Measurements from ENCODE around the gene FMO2. TPM values are rescaled to one million over a fixed set of nuclear protein-coding genes. Genes with fewer than 3 reads are reported as not detected.

The FMO2 gene
- total and polyA plus RNA-seq, 2 of the 8 experiments (the other 6 are each of a cell fraction or from before 2014, with no cell fraction given), result not detected

DNA sequence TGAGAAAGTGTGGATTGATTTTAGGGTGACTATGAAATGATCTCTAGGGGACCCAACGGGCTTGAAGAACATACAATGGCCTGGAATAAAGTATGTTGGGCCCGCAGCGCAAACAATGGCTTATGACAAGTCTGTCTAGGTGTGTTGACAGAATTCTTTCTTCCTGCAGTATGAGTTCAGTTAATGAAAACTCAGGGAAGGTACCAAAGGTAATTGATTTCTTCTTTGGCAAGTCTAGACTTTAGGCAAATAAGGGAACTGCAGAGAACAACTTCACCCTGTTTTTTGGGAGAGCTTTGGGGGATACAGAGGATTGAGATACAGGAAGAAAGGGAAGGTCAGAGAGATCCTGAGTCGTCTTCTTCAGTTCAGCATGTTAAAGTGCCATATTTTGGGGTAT lies 7.8 kb upstream of the FMO2 start:
- Histone ChIP-seq H2AFZ (ENCODE audit: low read length) (no peak overlapping the region), H3K79me2 (ENCODE audit: control insufficient read depth in 1 of 2, insufficient read depth in 2 of 2, low read length in 2 of 2) (no peaks in the 10 kb centered on the region), H2BK120ac (replicated peaks; ENCODE audit: low read depth, low read length) (no peak overlapping the region), H4K20me1 (replicated peaks in 1 of 2; ENCODE audit: control insufficient read depth in 1 of 2, insufficient read depth in 2 of 2, low read length in 2 of 2) (no peaks in the 10 kb centered on the region), H3K36me3 (ENCODE audit: control insufficient read depth in 2 of 4, insufficient read depth in 4 of 4, low read length in 3 of 4) (no peaks in the 10 kb centered on the region), H3K4me2 (ENCODE audit: insufficient read depth in 1 of 2, low read depth in 2 of 2, low read length in 2 of 2) (no peak overlapping the region), H3K56ac (replicated peaks; ENCODE audit: insufficient read length, low read depth, low read length) (no peak overlapping the region), H3K79me1 (ENCODE audit: low read depth, low read length) (no peaks in the 10 kb centered on the region), H3K27me3 (replicated peaks in 1 of 4; ENCODE audit: control insufficient read depth in 3 of 4, extremely low read depth in 1 of 4, insufficient read depth in 3 of 4, low read length in 3 of 4) (no peaks in the 10 kb centered on the region), H3K23me2 (ENCODE audit: low read depth, low read length) (no peaks in the 10 kb centered on the region), H2BK12ac (ENCODE audit: low read depth, low read length) (no peak overlapping the region), H3K9ac (replicated peaks in 1 of 4; ENCODE audit: extremely low read depth in 1 of 4, low read depth in 3 of 4, low read length in 3 of 4) (no peak overlapping the region), H3K14ac (ENCODE audit: insufficient read length) (no peak overlapping the region), H4K91ac (replicated peaks; ENCODE audit: insufficient read length, low read length) (no peak overlapping the region), H2BK20ac (ENCODE audit: low read length) (no peak overlapping the region), H2BK5ac (ENCODE audit: low read depth, low read length) (no peak overlapping the region), H4K8ac (ENCODE audit: extremely low read depth, insufficient read depth, low read length) (no peak overlapping the region), H3K4me1 (replicated peaks in 1 of 4; ENCODE audit: control insufficient read depth in 3 of 4, insufficient read depth in 4 of 4, low read length in 3 of 4) (no peaks in the 10 kb centered on the region), H3K9me3 (ENCODE audit: insufficient read depth in 2 of 2, low read depth in 1 of 2, low read length in 1 of 2) (no peaks in the 10 kb centered on the region), H3K4me3 (ENCODE audit: extremely low read depth in 1 of 4, insufficient read depth in 2 of 4, low read depth in 3 of 4, low read length in 4 of 4) (no peak overlapping the region), H2AK5ac (ENCODE audit: low read depth, low read length) (no peak overlapping the region), H3K4ac (replicated peaks; ENCODE audit: insufficient read length, low read depth, low read length) (no peak overlapping the region), H3K27ac (ENCODE audit: low read depth, low read length) (no peak overlapping the region), H2BK15ac (ENCODE audit: low read length) (no peak overlapping the region), H4K5ac (ENCODE audit: insufficient read length, low read depth, low read length) (no peak overlapping the region), H3K18ac (ENCODE audit: extremely low read depth, low read length) (no peak overlapping the region), H3K23ac (ENCODE audit: insufficient read length) (no peak overlapping the region)
- ChIA-PET POLR2A (ENCODE audit: partially characterized antibody) (no interaction called here), CTCF (ENCODE audit: partially characterized antibody) (interaction anchor here (1.4 to 3.1 kb wide), 2 partner anchors 10 to 12 kb away, joined by 3 to 13 read pairs; no protein-coding TSS in a partner anchor)
- 92% methylated on average over 4 of the region's 4 CpGs; no CpG with 5 or more reads in 1 of the 2 experiments for WGBS, 2 experiments (ENCODE audit: extremely low coverage in 1 of 2, insufficient coverage in 1 of 2, insufficient read length in 1 of 2, insufficient replicate concordance in 2 of 2, low coverage in 1 of 2, low lambda C conversion rate in 2 of 2, missing lambda C conversion rate in 1 of 2)
- FAIRE-seq (no peak), DNase-seq (ENCODE audit: low read depth in 1 of 2, low spot score in 2 of 2) (no peak)
- TF ChIP-seq BCL11A (IDR thresholded peaks at IDR 0.05; ENCODE audit: low read depth in 2 of 2, low read length in 2 of 2) (no peak), KDM4A (IDR thresholded peaks at IDR 0.05; ENCODE audit: low read depth, low read length, severe bottlenecking) (no peak), YY1 (IDR thresholded peaks at IDR 0.05; ENCODE audit: low read depth, low read length) (no peak), NANOG (IDR thresholded peaks at IDR 0.05; ENCODE audit: insufficient read depth, low read depth, low read length, poor library complexity, severe bottlenecking) (no peak), SIRT6 (IDR thresholded peaks at IDR 0.05; ENCODE audit: low read length) (no peak), HDAC2 (IDR thresholded peaks at IDR 0.05; ENCODE audit: borderline replicate concordance in 1 of 2, low read depth in 2 of 2, low read length in 2 of 2) (no peak), GTF2F1 (IDR thresholded peaks at IDR 0.05; ENCODE audit: borderline replicate concordance, low read depth, low read length) (no peak), ZNF274 (IDR thresholded peaks at IDR 0.05; ENCODE audit: borderline replicate concordance, extremely low read depth, low read length) (no peak), RXRA (IDR thresholded peaks at IDR 0.05; ENCODE audit: insufficient read depth, low read depth, low read length) (no peak), KDM5A (IDR thresholded peaks at IDR 0.05; ENCODE audit: low read length) (no peak), RNF2 (IDR thresholded peaks at IDR 0.05; ENCODE audit: borderline replicate concordance, low read depth, low read length, missing control alignments, poor library complexity, severe bottlenecking) (no peak)

Measured in H1 (cell line).